HG03045 (cell line): ENCODE data around the gene KANSL1.

Experiments used
- ATAC-seq: cut with Tn5 transposase; IDR thresholded peaks from one replicate; pipeline ENCODE4 v1.9.1; 2021; ENCODE audit warnings: mild to moderate bottlenecking, moderate library complexity; ENCODE audit not compliant: unreplicated experiment

KANSL1 gene

DNA sequence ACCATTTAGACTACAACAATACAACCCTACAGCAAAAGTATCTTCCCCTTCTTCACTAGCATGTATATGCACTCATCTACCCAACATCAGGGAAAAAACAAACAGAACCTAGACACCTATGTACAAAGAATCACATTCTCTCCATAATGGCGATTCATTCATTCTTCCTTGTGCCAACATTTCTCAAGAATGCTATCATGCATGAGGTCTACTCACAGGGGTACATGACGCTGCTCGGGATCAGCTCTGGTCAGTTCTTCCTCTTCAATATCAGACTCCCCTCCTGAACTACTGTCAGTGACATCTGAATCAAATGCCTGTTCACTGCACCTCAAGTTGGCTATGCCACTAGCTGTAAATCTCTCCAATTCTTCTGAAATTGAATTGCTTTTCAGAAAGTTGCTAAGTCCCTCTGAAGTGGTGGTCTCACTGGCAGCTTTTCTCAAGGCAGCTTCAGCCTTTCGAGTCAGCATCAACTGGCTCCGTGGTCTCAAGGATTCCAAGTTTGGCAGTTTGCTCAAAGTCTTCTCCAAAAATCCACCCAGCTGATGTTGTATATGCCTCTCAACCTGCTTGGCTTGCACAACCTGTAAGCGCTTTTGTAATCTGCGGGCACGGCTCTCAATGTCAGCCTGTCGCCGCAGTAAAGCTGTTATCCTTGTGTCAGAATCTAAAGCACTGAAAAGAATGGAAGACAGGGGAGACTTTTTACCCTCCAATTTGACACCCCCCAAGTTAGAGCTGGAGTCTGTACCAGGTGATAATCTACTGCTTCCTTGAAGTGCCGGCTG, 22.4 kb downstream of the KANSL1 start:
- no peak for ATAC-seq

DNA sequence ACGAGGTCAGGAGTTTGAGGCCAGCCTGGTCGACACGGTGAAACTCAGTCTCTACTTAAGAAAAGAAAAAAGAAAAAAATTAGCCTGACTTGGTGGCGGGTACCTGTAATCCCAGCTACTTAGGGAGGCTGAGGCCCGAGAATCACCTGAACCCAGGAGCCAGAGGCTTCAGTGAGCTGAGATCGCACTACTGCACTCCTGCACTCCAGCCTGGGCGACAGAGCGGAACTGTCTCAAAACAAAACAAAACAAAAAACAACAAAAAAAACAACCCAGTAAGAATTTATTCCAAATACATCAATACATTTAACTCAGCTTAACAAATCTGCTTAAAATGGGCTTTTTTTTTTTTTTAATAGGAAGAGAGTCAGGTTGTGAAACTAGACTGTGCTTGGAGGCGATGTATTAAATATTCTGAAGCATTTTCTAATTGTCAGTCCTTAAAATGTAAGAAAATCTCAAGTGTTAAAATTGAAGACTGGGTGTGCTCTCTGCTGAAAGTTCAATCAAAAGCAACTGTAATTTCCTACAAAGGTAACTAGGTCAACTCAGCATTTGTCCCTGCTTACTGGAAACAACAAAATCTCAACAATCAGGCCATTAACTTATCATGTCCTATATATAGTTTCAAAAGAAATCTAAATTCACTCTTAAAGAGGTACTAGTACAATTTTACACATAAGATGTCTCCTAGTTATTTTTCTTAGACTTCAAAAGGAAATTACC, 23.2 kb downstream of the KANSL1 start:
- no peak for ATAC-seq

DNA sequence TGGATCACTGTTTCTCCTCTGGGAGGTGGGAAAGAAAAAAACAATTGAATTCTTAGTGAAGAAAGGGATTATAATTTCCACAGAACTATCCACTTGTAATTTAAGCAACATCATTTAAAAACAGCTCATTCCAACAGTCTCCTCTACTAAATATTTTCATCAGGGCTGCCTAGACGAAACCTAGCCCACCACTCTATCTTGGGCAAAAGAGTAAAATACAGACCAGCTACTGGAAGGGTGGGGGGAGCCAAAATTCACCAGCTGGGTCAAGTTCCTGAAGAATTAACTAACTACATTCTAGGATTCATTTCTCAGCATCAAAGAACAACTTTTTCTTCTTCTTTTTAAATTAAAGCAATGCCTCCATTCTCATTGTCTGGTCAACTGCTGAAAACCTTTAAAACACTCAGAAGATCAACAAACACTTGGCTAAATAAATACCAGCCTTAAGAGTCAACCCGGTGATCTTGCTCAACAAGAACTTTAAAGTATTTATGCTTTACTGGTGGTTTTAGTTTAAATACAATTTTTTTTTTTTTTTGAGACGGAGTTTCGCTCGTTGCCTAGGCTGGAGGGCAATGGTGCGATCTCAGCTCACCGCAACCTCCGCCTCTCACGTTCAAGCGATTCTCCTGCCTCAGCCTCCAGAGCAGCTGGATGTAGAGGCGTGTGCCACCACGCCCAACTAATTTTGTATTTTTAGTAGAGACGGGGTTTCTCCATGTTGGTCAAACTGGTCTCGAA, 25.2 kb downstream of the KANSL1 start:
- no peak for ATAC-seq

DNA sequence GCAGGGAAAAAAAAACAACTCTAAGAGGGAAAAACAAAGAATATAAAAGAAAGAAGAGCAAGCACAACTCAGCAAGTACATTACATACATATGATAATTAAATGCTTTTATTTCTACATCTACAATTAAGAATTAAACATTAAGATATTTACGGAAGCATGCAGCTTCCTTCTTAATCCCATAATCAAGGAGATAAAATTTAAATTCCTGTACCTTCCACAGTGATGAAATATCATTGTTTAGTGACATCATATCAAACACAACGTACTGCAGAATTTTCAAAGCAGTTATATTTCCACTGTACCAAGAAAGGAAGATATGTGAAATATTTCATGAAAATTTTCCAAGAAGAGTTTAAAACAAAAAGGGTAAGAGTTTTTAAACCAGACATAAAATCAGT, 26.0 kb downstream of the KANSL1 start:
- ATAC-seq: no peak

DNA sequence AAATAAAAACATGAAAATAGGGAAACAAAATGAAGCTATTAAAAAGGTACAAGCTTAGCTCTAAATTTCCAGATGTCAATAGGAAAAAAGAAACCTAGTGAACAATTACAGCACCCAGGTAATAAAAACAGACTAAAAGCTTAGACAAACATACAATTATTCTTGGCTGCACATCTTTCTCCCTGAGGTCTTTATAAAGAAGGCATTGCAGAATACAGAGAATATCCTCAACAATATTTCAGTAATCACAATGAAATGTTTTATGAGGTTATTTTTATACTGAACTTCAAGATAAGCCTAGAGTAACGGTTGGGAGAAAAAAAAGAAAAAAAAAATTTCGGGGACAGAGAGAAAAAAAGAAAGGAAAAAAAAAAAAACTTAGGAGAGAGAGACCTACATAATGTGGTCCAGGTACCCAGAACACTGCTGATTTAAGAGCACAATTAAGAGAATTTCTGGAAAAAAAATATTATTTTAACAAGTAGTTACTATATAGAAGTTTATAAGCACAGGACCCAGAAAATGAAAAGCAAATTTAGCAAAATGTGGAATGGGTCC, 26.5 kb downstream of the KANSL1 start:
- ATAC-seq: no peak

DNA sequence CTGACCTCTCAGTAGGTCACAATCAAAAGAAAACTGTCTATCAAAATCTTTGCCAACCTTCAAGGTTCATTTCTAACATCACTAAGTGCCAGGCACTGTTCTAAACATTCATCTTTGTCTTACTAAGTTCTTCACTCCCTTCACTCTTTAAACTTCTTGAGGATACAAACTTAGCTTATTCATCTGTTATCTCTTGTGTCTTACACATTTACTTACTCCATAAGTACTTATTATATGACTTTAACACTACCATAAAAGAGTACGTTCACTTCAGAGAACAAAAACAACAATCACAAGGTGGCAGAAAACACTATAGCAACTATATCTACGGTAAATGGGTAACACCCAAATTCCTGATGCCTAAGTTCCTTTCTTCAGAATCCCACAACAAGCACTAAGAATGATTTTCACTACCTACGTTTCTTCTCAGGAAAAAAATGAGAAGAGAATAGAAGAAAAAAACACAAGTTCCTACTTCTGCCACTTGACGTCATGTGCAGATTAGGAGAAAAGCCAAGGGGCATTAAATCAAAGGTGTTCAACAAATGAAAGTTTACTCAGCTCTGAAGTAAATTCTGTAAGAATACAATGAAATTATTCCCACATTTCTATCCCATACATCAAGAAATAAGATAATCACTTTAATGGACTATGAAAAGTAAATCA, 29.2 kb downstream of the KANSL1 start:
- no peak for ATAC-seq

DNA sequence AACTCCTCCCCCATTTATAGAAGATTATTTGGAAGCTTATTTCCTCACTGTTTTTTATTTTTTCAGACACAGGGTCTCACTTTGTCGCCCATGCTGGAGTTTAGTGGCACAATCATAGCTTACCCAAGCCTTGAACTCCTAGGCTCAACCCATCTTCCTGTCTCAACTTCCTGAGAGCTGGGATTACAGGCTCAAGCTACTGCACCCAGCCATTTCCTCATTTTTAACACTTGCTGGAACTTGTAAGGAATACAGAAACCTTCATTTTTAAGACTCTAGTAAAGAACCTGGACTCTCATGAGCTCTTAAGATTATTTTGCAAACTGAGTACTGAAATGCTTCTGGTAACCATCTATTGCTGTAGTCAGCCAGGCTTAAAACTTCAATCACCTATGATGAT, 29.9 kb downstream of the KANSL1 start:
- no peak for ATAC-seq

DNA sequence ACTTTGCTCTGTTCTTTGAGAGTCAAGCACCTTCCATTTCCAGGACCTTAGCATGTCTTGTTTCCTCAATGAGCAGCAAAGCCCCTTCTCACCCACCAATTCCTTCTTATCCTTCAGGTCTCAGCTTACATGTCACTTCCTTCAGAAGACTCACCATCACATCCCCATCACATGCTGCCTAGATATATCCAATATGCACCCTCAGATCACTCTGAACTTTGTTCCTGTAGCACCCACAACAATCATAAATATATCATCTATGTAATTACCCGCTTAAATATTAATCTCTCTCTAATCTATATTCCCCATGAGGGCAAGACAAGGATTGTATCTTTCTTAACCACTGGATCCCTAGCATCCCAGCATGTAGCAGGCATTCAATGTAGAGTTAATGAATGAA, 30.4 kb downstream of the KANSL1 start:
- ATAC-seq: no peak

DNA sequence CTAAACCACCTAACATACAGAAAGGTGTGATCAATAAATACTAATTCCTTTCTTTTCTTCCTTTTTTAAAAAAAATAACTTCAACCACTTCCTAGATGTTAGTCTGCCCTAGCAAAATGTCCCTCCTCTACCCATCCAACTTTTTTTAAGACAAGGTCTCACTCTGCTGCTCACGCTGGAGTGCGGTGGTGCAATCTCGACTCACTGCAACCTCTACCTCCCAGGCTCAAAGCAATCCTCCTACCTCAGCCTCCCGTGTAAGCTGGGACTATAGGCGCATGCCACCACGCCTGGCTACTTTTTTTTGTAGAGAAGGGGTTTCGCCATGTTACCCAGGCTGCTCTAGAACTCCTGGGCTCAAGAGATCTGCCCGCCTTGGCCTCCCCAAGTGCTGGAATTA, 33.1 kb downstream of the KANSL1 start:
- ATAC-seq: no peak

DNA sequence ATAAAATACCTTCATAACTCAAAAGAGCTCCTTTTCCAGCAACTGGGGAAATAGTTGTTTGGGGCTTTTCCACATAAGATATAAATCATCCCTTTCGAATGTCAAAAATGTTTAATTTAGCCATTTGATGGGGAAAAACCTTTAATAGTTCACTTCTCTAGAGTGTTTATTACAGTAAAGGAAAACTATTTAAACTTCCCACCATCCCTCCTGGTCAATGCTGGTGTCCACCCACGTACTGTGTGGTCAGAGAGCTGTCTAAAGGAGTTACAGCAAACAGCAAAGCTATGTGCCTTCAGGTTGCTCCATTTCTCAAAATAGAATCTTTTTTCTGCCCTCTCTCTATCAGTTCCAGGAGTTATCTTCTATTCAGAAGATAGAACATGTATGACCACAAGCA, 33.5 kb downstream of the KANSL1 start:
- ATAC-seq: no peak

DNA sequence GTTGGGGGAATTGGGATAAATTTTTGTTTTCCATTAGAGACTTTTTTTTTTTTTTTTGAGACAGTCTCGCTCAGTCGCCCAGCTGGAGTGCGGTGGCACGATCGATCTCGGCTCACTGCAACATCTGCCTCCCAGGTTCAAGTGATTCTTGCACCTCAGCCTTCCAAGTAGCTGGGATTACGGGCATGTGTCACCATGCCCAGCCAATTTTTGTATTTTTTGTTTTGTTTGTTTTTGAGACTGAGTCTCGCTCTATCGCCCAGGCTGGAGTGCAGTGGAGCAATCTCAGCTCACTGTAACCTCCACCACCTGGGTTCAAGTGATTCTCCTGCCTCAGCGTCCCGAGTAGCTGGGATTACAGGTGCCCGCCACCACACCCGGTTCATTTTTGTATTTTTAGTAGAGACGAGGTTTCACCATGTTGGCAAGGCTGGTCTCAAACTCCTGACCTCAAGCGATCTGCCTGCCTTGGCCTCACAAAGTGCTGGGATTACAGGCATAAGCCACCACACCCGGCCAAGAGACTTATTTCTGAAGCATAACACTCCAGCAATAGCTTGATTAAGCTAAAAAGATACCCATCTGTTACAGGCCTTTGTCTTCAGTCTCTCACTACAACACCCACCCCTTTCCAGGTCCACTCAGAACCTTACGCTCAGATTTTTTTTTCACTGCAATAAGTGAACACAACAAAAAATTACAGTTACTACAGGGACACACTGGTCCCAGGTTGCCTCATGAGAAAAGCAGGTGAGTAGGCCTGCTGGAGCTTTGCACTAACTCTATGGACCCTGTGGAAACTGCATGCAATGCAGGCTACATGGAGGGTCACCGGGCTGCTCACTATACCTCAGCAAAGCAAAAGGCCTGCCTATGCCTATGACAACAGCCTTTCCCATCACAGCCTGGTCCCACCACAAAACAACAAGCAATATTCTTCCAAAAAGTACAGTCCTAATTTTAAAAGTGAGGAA, 34.6 kb downstream of the KANSL1 start:
- no peak for ATAC-seq

DNA sequence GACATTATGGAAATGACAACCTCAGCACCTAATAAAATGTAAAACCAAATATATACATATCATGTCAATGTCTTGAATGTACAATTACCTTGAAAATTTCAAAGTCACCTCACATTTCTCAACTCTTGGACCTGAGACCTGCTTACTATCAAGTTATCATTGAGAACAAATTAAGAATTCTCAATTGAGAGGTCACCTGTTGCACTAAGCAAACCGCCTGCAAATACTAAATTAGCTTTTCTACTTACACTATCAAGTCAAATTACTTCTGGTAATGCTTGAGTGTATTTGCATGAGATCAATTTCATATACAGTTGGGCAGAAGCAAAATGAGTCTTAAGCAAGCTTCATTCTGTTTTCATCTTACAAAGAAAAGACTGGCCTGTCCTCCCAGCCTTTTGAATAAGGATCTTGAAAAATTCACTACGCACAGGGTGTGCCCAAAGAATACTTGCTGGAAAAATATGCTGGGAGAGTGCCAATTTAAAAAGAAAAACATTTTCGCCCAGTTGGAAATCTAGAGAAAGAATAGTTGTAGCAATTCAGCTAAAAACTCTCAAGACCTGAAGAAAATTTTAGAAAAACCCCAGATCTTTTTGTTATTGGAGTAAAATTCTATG, 35.7 kb downstream of the KANSL1 start:
- no peak for ATAC-seq

DNA sequence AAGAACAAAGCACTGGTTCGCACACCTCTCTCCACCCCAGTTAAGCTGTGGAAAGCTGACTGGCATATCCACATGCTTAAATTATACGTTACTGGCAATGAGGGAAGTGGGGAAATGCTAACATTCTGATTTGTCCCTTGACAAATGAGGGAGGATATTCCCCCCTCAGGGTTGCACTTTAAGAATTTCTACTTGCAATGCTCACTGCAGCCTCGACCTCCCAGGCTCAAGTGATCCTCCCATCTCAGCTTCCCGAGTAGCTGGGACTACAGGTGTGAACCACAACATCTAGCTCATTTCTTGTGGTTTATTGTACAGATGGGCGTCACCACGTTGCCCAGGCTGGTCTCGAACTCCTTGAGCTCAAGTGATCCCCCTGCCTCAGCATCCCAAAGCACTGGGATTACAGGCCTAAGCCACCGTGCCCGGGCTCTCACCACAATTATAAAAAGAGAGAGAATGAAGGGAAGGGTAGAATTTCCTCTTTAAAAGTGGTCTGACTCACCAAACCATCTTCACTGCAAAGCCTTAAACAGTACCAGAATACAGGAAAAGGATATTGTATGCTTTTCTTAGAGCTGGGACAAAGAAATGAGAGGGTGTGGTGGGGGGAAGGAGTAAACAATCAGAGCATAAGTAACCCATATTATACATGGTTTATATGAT, 38.9 kb downstream of the KANSL1 start:
- ATAC-seq: no peak

DNA sequence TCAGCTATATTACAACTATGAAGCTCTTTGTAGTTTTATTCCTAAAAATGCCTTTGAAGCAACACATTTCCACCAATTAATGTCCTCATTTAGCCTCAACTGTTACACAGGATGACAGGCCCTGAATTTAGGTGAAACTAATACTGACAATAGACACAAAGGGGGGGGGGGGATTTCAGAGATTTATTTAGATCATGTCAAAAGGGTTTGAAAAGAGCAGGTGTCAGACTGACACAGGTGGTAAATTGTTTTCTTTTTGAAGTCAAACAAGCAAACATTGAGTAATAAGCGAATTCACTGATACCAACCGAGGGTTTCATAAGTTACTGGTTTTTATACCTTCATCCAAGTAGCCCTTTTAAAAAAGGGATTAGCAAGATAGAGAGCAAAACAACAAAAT, 40.8 kb downstream of the KANSL1 start:
- ATAC-seq: no peak

DNA sequence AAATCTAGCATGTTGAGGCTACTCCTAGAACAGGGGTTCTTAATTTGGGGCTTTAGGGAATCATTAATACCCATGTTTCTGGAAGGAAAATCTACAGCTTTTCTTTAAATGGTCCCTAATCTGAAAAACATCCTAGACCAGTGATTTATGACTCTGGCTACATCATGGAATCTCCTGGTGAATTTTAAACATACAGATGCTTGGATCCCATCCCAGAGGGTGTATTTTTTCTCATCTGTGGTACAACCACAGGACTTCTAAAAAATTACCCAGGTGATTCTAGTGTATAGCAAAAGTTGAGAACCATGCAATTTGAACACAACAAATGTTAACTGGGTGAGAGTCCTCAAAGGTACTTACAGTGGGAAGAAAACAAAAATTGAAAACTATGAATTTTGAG, 41.5 kb downstream of the KANSL1 start:
- no peak for ATAC-seq

DNA sequence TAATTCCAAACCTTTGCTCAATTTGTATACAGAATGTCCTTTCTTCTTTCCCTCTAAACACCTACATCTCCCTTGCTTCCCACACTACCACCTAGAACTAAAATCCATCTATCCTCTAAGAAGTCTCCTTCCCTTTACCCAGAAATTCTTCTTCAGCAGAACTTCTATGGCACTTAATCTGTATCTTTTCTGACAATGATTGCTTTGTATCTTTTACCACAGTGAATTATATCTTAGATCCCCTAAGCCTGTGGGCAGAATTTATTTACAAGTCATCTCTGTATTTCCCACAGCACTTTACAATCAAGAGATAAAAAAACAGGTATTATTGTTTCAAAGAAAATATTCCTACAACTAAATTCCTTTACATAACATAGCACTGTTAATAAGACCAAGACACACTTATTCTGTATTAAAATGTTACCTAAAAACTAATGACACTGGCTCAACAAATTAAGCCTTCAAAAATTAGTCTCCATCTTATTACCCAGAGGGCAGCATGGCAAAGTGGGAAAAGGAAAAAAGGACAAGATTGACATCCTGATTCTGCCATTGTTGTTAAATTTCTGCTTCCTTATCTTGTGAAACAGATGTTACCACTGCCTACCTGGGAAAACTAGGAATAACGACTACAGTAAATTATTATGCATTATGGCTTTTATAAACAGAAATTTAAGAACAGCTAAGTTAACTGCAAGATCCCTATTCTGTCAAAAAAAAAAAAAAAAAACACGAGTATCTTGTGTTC, 42.8 kb downstream of the KANSL1 start:
- no peak for ATAC-seq

DNA sequence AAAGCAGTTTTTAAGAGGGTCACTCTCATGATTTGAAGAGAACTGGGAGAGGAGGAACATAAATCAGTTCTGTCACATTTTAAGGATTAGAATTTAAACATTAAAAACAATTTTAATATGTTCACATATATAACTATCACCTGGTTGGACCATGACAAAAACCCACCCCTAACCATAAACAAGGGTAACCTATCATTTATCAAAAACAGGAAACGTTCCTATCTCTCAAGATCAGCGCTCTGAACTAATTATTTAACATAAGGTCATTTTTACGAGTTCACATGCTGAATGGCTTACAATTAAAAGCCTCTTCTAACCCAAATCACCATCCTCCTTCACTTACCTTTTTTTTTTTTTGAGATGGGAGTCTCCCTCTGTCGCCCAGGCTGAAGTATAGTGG, 45.0 kb downstream of the KANSL1 start:
- ATAC-seq: no peak

DNA sequence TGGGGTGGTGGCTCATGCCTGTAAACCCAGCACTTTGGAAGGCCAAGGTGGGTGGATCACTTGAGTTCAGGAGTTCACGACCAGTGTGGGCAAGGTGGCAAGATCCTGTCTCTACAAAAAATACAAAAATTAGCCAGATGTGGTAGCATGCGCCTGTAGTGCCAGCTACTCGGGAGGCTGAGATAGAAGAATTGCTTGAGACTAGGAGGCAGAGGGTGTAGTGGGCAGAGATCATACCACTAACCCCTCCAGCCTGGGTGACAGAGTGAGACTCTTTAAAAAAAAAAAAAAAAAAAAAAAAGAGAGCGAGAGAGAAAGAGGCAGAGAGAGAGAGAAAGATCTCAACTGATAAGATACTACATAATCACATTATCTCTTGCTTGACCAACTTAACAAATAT, 45.9 kb downstream of the KANSL1 start:
- no peak for ATAC-seq
